ENCODE results near the gene PRKAR1B.

DNA sequence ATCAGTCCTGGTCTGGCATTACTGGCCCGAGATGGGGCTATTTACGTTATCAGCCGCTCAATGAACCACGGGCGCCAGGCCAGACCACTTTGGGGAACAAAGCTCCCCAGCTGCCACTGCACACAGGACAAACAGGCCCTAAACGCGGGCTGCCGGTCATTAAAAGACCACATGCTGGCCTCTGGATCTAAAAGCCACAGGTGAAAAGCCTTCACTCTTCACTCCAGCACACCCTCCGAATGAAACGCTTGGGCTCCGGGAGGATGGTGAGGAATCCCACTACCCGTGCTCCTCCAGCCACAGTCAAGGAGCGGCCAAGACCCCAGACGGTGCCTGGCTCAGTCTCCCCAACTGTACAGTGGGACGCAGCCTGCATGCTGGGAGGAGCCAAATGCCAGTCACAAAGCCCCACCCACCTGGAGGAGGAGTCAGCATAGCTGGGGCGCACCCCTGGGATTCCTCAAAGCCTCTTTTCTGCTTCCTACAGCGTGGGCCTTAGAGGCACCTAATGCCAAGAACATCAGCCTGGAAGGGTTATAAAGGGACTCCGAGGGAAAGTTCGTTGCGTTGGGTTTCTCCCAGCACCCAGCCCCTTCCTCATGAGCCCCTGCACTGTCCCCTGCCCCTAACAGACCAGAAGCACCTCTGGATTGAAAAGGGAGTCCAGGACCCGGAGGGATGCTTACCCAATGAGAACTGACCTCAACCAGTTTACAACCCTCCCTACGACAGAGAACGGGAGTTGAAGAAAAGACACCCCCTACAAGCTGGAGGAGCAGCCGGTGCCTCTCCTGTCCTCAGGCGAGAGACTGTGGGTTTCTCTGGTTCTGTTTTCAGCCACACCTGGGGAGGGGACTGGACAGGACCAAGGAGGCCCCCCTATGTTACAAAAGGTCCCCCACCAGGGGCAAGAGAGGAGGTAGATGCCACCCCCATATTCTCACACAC, 212.2 kb downstream of the PRKAR1B start:
- TF ChIP-seq, protein P1, sequence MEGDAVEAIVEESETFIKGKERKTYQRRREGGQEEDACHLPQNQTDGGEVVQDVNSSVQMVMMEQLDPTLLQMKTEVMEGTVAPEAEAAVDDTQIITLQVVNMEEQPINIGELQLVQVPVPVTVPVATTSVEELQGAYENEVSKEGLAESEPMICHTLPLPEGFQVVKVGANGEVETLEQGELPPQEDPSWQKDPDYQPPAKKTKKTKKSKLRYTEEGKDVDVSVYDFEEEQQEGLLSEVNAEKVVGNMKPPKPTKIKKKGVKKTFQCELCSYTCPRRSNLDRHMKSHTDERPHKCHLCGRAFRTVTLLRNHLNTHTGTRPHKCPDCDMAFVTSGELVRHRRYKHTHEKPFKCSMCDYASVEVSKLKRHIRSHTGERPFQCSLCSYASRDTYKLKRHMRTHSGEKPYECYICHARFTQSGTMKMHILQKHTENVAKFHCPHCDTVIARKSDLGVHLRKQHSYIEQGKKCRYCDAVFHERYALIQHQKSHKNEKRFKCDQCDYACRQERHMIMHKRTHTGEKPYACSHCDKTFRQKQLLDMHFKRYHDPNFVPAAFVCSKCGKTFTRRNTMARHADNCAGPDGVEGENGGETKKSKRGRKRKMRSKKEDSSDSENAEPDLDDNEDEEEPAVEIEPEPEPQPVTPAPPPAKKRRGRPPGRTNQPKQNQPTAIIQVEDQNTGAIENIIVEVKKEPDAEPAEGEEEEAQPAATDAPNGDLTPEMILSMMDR (conservative IDR thresholded peaks at IDR 0.05 in 1 of 2, IDR thresholded peaks at IDR 0.05 in 1 of 2; ENCODE audit: extremely low read depth in 1 of 2, insufficient read depth in 1 of 2, low read depth in 1 of 2, low read length in 2 of 2): no peak
- TF ChIP-seq EZH2 (IDR thresholded peaks at IDR 0.05; ENCODE audit: borderline replicate concordance, low read length): no peak

All from mammary epithelial cell (primary cell).